Measurements from ENCODE around the gene SNRPN.

DNA sequence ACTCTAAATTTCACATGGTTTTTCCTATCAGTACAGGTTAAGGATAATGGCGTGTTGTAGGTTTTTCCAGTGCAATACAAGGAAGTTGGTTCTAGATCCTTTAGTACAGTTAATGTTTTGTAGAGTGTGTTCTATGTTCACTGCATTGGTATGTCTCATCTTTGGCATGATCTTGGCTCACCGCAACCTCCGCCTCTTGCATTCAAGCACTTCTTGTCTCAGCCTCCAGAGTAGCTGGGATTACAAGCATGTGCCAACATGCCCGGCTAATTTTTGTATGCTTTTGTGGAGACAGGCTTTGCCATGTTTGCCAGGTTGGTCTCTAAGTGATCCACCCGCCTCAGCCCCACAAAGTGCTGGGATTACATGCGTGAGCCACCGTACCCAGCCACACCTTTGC, 30.4 kb downstream of the SNRPN start:
- TF ChIP-seq, protein P1, sequence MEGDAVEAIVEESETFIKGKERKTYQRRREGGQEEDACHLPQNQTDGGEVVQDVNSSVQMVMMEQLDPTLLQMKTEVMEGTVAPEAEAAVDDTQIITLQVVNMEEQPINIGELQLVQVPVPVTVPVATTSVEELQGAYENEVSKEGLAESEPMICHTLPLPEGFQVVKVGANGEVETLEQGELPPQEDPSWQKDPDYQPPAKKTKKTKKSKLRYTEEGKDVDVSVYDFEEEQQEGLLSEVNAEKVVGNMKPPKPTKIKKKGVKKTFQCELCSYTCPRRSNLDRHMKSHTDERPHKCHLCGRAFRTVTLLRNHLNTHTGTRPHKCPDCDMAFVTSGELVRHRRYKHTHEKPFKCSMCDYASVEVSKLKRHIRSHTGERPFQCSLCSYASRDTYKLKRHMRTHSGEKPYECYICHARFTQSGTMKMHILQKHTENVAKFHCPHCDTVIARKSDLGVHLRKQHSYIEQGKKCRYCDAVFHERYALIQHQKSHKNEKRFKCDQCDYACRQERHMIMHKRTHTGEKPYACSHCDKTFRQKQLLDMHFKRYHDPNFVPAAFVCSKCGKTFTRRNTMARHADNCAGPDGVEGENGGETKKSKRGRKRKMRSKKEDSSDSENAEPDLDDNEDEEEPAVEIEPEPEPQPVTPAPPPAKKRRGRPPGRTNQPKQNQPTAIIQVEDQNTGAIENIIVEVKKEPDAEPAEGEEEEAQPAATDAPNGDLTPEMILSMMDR (IDR thresholded peaks at IDR 0.05): no peak
- TF ChIP-seq ZFX (IDR thresholded peaks at IDR 0.05; ENCODE audit: borderline replicate concordance): no peak
